ENCODE results near the gene CAPN5. TPM values are rescaled to one million over a fixed set of nuclear protein-coding genes. Genes with fewer than 3 reads are reported as not detected.
A peak's percentile ranks its signal among the peaks of the same experiment; 100 is the strongest.

Gene CAPN5
- total RNA-seq, 1 experiment from 2014 or later = 0.26 TPM

GRCh38 chr11:77136074-77136473 lies 69.3 kb downstream of the CAPN5 start:
- ChIA-PET CTCF (interaction anchor here (0.6 to 1.8 kb wide), 3 partner anchors 9 to 52 kb away, joined by 3 to 4 read pairs (median 3); no protein-coding TSS in a partner anchor), POLR2A (no interaction called here)
- Mint-ChIP-seq H3K36me3 (ENCODE audit: insufficient read depth, unreplicated experiment) (no peaks in the 10 kb centered on the region), H3K9me3 (ENCODE audit: unreplicated experiment) (no peaks in the 10 kb centered on the region), H3K4me3 (ENCODE audit: unreplicated experiment) (no peak overlapping the region), H3K27ac (ENCODE audit: low read depth, unreplicated experiment) (no peak overlapping the region), H3K27me3 (ENCODE audit: insufficient read depth, unreplicated experiment) (no peaks in the 10 kb centered on the region), H3K4me1 (ENCODE audit: insufficient read depth, unreplicated experiment) (no peaks in the 10 kb centered on the region)
- DNase-seq (ENCODE audit: unreplicated experiment) = peak; percentile 43
- BruUV-seq (replicated peaks) = no TSS peak
- intact Hi-C loops (cut with micrococcal nuclease) = no loop called here
- TF ChIP-seq CTCF (IDR thresholded peaks at IDR 0.05; ENCODE audit: unreplicated experiment) = no peak

GRCh38 chr11:77136784-77137420 lies 70.1 kb downstream of the CAPN5 start:
- no peaks in the 10 kb centered on the region for H3K27me3 Mint-ChIP-seq (ENCODE audit: insufficient read depth, unreplicated experiment)
- ChIA-PET CTCF (interaction anchor here (0.6 to 1.8 kb wide), 2 partner anchors 10 to 17 kb away, joined by 3 to 4 read pairs; no protein-coding TSS in a partner anchor), POLR2A (no interaction called here)
- no peak overlapping the region for H3K4me3 Mint-ChIP-seq (ENCODE audit: unreplicated experiment)
- DNase-seq (ENCODE audit: unreplicated experiment) = no peak
- TF ChIP-seq CTCF (IDR thresholded peaks at IDR 0.05; ENCODE audit: unreplicated experiment) = no peak
- BruUV-seq (replicated peaks) = no TSS peak
- H3K27ac Mint-ChIP-seq (ENCODE audit: low read depth, unreplicated experiment) = no peak overlapping the region
- H3K9me3 Mint-ChIP-seq (ENCODE audit: unreplicated experiment) = no peaks in the 10 kb centered on the region
- intact Hi-C loops (cut with micrococcal nuclease) = no loop called here
- no peaks in the 10 kb centered on the region for H3K4me1 Mint-ChIP-seq (ENCODE audit: insufficient read depth, unreplicated experiment)
- H3K36me3 Mint-ChIP-seq (ENCODE audit: insufficient read depth, unreplicated experiment) = no peaks in the 10 kb centered on the region

GRCh38 chr11:77137421-77137820 lies 70.7 kb downstream of the CAPN5 start:
- Mint-ChIP-seq H3K9me3 (ENCODE audit: unreplicated experiment) (no peaks in the 10 kb centered on the region), H3K27ac (ENCODE audit: low read depth, unreplicated experiment) (no peak overlapping the region), H3K36me3 (ENCODE audit: insufficient read depth, unreplicated experiment) (no peaks in the 10 kb centered on the region), H3K4me3 (ENCODE audit: unreplicated experiment) (no peak overlapping the region), H3K27me3 (ENCODE audit: insufficient read depth, unreplicated experiment) (no peaks in the 10 kb centered on the region), H3K4me1 (ENCODE audit: insufficient read depth, unreplicated experiment) (no peaks in the 10 kb centered on the region)
- no peak for TF ChIP-seq CTCF (IDR thresholded peaks at IDR 0.05; ENCODE audit: unreplicated experiment)
- intact Hi-C loops (cut with micrococcal nuclease) = no loop called here
- no peak for DNase-seq (ENCODE audit: unreplicated experiment)
- CTCF ChIA-PET = interaction anchor here (1.8 kb wide), 1 partner anchor 10 kb away, joined by 4 read pairs; no protein-coding TSS in a partner anchor
- BruUV-seq (replicated peaks) = no TSS peak
- POLR2A ChIA-PET = no interaction called here

GRCh38 chr11:77138106-77138649 lies 71.4 kb downstream of the CAPN5 start:
- Mint-ChIP-seq H3K9me3 (ENCODE audit: unreplicated experiment) (no peaks in the 10 kb centered on the region), H3K4me1 (ENCODE audit: insufficient read depth, unreplicated experiment) (no peaks in the 10 kb centered on the region), H3K4me3 (ENCODE audit: unreplicated experiment) (no peak overlapping the region), H3K27ac (ENCODE audit: low read depth, unreplicated experiment) (no peak overlapping the region), H3K27me3 (ENCODE audit: insufficient read depth, unreplicated experiment) (no peaks in the 10 kb centered on the region), H3K36me3 (ENCODE audit: insufficient read depth, unreplicated experiment) (no peaks in the 10 kb centered on the region)
- ChIA-PET POLR2A (no interaction called here), CTCF (interaction anchor here (5.9 kb wide), 1 partner anchor 10 kb away, joined by 34 read pairs; the partner anchor contains the start of gene MYO7A)
- intact Hi-C loops (cut with micrococcal nuclease) = no loop called here
- no peak for DNase-seq (ENCODE audit: unreplicated experiment)
- no TSS peak for BruUV-seq (replicated peaks)
- no peak for TF ChIP-seq CTCF (IDR thresholded peaks at IDR 0.05; ENCODE audit: unreplicated experiment)
